ENCODE results near the gene CREG1.

DNA sequence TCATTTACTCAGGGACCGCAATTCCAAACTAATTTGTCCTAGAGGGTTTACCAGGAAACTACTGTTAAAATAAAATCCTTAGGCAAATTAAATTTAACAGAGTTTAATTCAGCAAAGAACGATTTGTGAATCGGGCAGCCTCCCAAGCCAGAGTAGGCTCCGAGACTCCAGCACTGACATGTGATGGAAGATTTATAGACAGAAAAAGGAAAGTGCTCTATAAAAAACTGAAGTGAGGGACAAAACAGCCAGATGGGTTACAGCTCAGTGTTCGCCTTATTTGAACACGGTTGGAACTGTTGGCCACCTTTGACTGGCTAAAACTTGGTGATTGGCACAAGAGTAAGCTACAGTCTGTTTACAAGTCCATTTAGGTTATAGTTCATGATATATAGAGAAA lies 41.3 kb upstream of the CREG1 start:
- TF ChIP-seq CTCF (IDR thresholded peaks at IDR 0.05; ENCODE audit: low read depth, low read length, poor library complexity, severe bottlenecking), result no peak
- TF ChIP-seq EZH2phosphoT487 (IDR thresholded peaks at IDR 0.05; ENCODE audit: borderline replicate concordance, low read length), result no peak
